ENCODE measurements around the gene FAT1. TPM values are rescaled to one million over a fixed set of nuclear protein-coding genes. Genes with fewer than 3 reads are reported as not detected.

FAT1 gene
- total RNA-seq, 1 donor from 2014 or later, result 344 TPM

Other genes starting within 250 kb of the FAT1 start
- gene MTNR1A, start 168.3 kb downstream of the FAT1 start, total RNA-seq, result 0.21 TPM in 1 of 2 replicates, not detected in the other

Measured in kidney epithelial cell (primary cell).